GM12878 (cell line): Measurements from ENCODE around the gene PSORS1C1. TPM values are rescaled to one million over a fixed set of nuclear protein-coding genes. Genes with fewer than 3 reads are reported as not detected.
A peak's percentile ranks its signal among the peaks of the same experiment; 100 is the strongest.

Source experiments
- ATAC-seq: fragments of 200-7000 bp; cut with Tn5 transposase; 3 replicates; pipeline ENCODE4 v1.9.1; 2020; ENCODE audit warnings: mild to moderate bottlenecking, moderate library complexity
- BruUV-seq: library from RNA; stranded (reverse); fragments of 400-500 nt; replicated peaks from 2 replicates; lab custom pipeline; 2021; lab: Mats Ljungman, UMichigan
- CTCF ChIA-PET: fragments of 300-600 bp; sonication (Branson Sonifier 250); formaldehyde crosslinking; extraction: SDS; loops from one replicate; lab custom pipeline; 2021; ENCODE audit warnings: inconsistent platforms; lab: Yijun Ruan, JAX
- POLR2A ChIA-PET: fragments of 350-600 bp; formaldehyde crosslinking; extraction: SDS; loops from one replicate; lab custom pipeline; 2021; ENCODE audit warnings: inconsistent platforms; lab: Charles Lee
- RAD21 ChIA-PET: fragments of 300-600 bp; sonication (Branson Sonifier 250); formaldehyde crosslinking; loops from one replicate; lab custom pipeline; 2023; ENCODE audit warnings: antibody characterized with exemption; ENCODE audit not compliant: unreplicated experiment; lab: Charles Lee
- SMC1A ChIA-PET: fragments of 300-600 bp; sonication (Branson Sonifier 250); formaldehyde crosslinking; loops from one replicate; lab custom pipeline; 2023; ENCODE audit not compliant: unreplicated experiment, uncharacterized antibody; lab: Charles Lee
- DNase-seq: peaks from one replicate; pipeline ENCODE4 v3.0.0-alpha.2; 2011; ENCODE audit warnings: low read depth, low spot score
- FAIRE-seq: peaks from 3 replicates; lab custom pipeline; 2011; peaks lifted over from hg19 to GRCh38; lab: Jason Lieb, UNC
- H2AFZ ChIP-seq: 2 replicates; pipeline ENCODE4 v1.6.0; 2011; ENCODE audit warnings: low read depth, low read length, control low read depth; ENCODE audit not compliant: control insufficient read depth
- H3K27ac ChIP-seq: 2 replicates; pipeline ENCODE4 v1.5.1; 2011; ENCODE audit warnings: control low read depth; ENCODE audit not compliant: control insufficient read depth, insufficient read depth
- H3K27me3 ChIP-seq, 2 experiments: replicated peaks in 1 of 2; 2 replicates each; pipeline versions ENCODE4 v1.6.0 to v1.6.1; 2011; ENCODE audit warnings: low read length in 1 of 2; ENCODE audit not compliant: control insufficient read depth in 2 of 2, insufficient read depth in 2 of 2
- H3K36me3 ChIP-seq, 2 experiments: 2 replicates each; pipeline ENCODE4 v1.5.1; 2011; ENCODE audit warnings: low read length in 1 of 2; ENCODE audit not compliant: control insufficient read depth in 2 of 2, insufficient read depth in 2 of 2
- H3K4me1 ChIP-seq: 2 replicates; pipeline ENCODE4 v1.6.1; 2011; ENCODE audit warnings: mild to moderate bottlenecking, low read length, moderate library complexity, mixed read lengths; ENCODE audit not compliant: control insufficient read depth, insufficient read depth
- H3K4me2 ChIP-seq: 2 replicates; pipeline ENCODE4 v1.6.0; 2011; ENCODE audit warnings: control low read depth; ENCODE audit not compliant: control insufficient read depth, insufficient read depth
- H3K4me3 ChIP-seq: fragments of 200-600 bp; sonication (generic); 2 replicates; pipeline ENCODE4 v1.5.1; 2016
- H3K79me2 ChIP-seq: 2 replicates; pipeline ENCODE4 v1.6.0; 2011; ENCODE audit warnings: low read length; ENCODE audit not compliant: control insufficient read depth, insufficient read depth
- H3K9ac ChIP-seq: 2 replicates; pipeline ENCODE4 v1.8.0; 2011; ENCODE audit warnings: low read length, control low read depth, mixed read lengths; ENCODE audit not compliant: control insufficient read depth, insufficient read depth
- H3K9me3 ChIP-seq: replicated peaks from 3 replicates; pipeline ENCODE4 v1.5.1; 2011; ENCODE audit warnings: mild to moderate bottlenecking, low read length; ENCODE audit not compliant: control insufficient read depth, insufficient read depth
- H4K20me1 ChIP-seq: 2 replicates; pipeline ENCODE4 v1.6.0; 2011; ENCODE audit not compliant: control insufficient read depth, insufficient read depth
- BCLAF1 ChIP-seq: fragments of 450-650 bp; IDR thresholded peaks from 2 replicates; pipeline ENCODE4 v1.6.1; 2017; ENCODE audit warnings: antibody characterized with exemption, mild to moderate bottlenecking, moderate library complexity
- CEBPZ ChIP-seq: fragments of 150-350 bp; IDR thresholded peaks from 2 replicates; pipeline ENCODE4 v1.6.1; 2016; ENCODE audit warnings: low read depth, low read length
- CHD1 ChIP-seq: IDR thresholded peaks from 2 replicates; pipeline ENCODE4 v1.6.1; 2012; ENCODE audit warnings: low read depth, low read length, improper control_type of control experiment
- CREM ChIP-seq: IDR thresholded peaks from 2 replicates; pipeline ENCODE4 v1.6.1; 2014; ENCODE audit warnings: antibody characterized with exemption, low read depth
- IKZF2 ChIP-seq, 2 experiments: fragments of 450-650 bp; IDR thresholded peaks; 2 replicates each; pipeline ENCODE4 v1.6.1; 2017; ENCODE audit warnings: mild to moderate bottlenecking in 2 of 2, moderate library complexity in 2 of 2
- JUNB ChIP-seq: IDR thresholded peaks from 2 replicates; pipeline ENCODE4 v1.6.1; 2016; ENCODE audit warnings: antibody characterized with exemption, mild to moderate bottlenecking
- NFIC ChIP-seq: IDR thresholded peaks from 2 replicates; pipeline ENCODE4 v1.6.1; 2012; ENCODE audit warnings: low read depth, mild to moderate bottlenecking, inconsistent platforms, low read length, moderate library complexity
- REST ChIP-seq: IDR thresholded peaks from 2 replicates; pipeline ENCODE4 v1.6.1; 2012; ENCODE audit warnings: mild to moderate bottlenecking, low read depth, low read length
- SP1 ChIP-seq: IDR thresholded peaks from one replicate; pipeline ENCODE4 v1.6.1; 2011; ENCODE audit warnings: low read depth, low read length
- TCF7 ChIP-seq: IDR thresholded peaks from 2 replicates; pipeline ENCODE4 v1.6.1; 2014; ENCODE audit warnings: antibody characterized with exemption, borderline replicate concordance
- WGBS: methylation state at CpG from one replicate; pipeline ENCODE4 v1.1.6; 2016; ENCODE audit warnings: low lambda C conversion rate; ENCODE audit not compliant: insufficient replicate concordance, insufficient coverage; ENCODE audit errors: missing lambda C conversion rate; 5-methylcytosine and 5-hydroxymethylcytosine counted together
- in situ Hi-C: fragments of 300-500 bp; cut with MboI; formaldehyde crosslinking; loops from 9 replicates; pipeline ENCODE4 v1.14.3; 2018; ENCODE audit warnings: mixed read lengths
- intact Hi-C: fragments of 100-400 bp; cut with micrococcal nuclease; formaldehyde crosslinking; loops from one replicate; pipeline ENCODE4 v1.14.2; 2022; ENCODE audit not compliant: unreplicated experiment
- polyA plus RNA-seq, 11 experiments: library from polyadenylated mRNA; depleted of rRNA in 4 of 11; unstranded in 6 of 11; stranded (reverse) in 5 of 11; fragments of >200 nt; fragmentation: Nextera tagmentation in 4 of 11; fragmentation: Illumina TruSeq in 1 of 11; extraction: Ambion mirVana in 4 of 11; extraction: Trizol in 1 of 11; gene quantifications; 1 replicate in 1 of 11; 2 replicates in 10 of 11; pipeline versions ENCODE4 v1.2.1 to v1.2.3, GENCODE V29; 2011 to 2016; ENCODE audit warnings: inconsistent platforms in 2 of 11, missing spikeins in 2 of 11, low read depth in 1 of 11
- total RNA-seq, 4 experiments: library from RNA; depleted of rRNA in 3 of 4; stranded (reverse); fragments of >200 nt in 3 of 4; fragmentation: Illumina TruSeq in 1 of 4; extraction: Trizol in 1 of 4; gene quantifications; 2 replicates each; pipeline versions ENCODE4 v1.2.1 to v1.2.3, GENCODE V29; 2013 to 2021

PSORS1C1 gene
- total and polyA plus RNA-seq, 10 of the 15 experiments (the other 5 are each of a cell fraction or from before 2014, with no cell fraction given): 0.13 to 1.00 (median 0.20) TPM; not detected in 5

- TF ChIP-seq CEBPZ (no peak), CHD1 (no peak)
Observed at GRCh38 chr6:31175971-31176370, 61.4 kb downstream of the PSORS1C1 start (continued).

- Histone ChIP-seq H3K4me1 (peaks cover 14% of the 10 kb centered on the region), H3K9ac (no peak overlapping the region), H3K4me2 (peak overlapping the region; percentile 80), H3K27ac (peak overlapping the region; percentile 33), H4K20me1 (no peaks in the 10 kb centered on the region), H2AFZ (peak overlapping the region; percentile 48), H3K4me3 (no peak overlapping the region), H3K9me3 (no peaks in the 10 kb centered on the region), H3K79me2 (no peaks in the 10 kb centered on the region; the same call in none of the 2 replicates), H3K36me3 (0 out of 4 replicates have a peak, but pooled peaks cover 0 to 2% of the 10 kb centered on the region in 2 experiments), H3K27me3 (no peaks in the 10 kb centered on the region)
- 11% methylated on average over 8 of the region's 8 CpGs for WGBS
- ChIA-PET RAD21 (interaction anchor here (1.2 kb wide), 1 partner anchor 13 kb away, joined by 3 read pairs; no protein-coding TSS in a partner anchor), POLR2A (interaction anchor here (0.8 kb wide), 1 partner anchor 16 kb away, joined by 3 read pairs; no protein-coding TSS in a partner anchor), CTCF (interaction anchor here (0.6 to 1.0 kb wide), 2 partner anchors 18 to 221 kb away, joined by 3 read pairs; no protein-coding TSS in a partner anchor), SMC1A (interaction anchor here (1.0 kb wide), 2 partner anchors 12 to 15 kb away, joined by 3 read pairs; no protein-coding TSS in a partner anchor)
- intact Hi-C loops (no loop called here), in situ Hi-C loops (no loop called here)
- FAIRE-seq: peak; percentile 70
- no TSS peak for BruUV-seq
- ATAC-seq: peak; percentile 88
- no peak for DNase-seq
- no peak for TF ChIP-seq SP1
- peak; percentile 38; the same call in 1 of the 2 replicates for TF ChIP-seq NFIC
- TF ChIP-seq REST: no peak
- TF ChIP-seq IKZF2 (IDR thresholded peaks at IDR 0.05): 0 out of 4 replicates have a peak, but pooled peaks of 1 of the 2 experiments have one; percentile 18
- peak; percentile 39 for TF ChIP-seq JUNB
- TF ChIP-seq BCLAF1: no peak
- TF ChIP-seq TCF7: 0 out of 2 replicates have a peak, but pooled peaks have one; percentile 33
- peak; percentile 16; the same call in 1 of the 2 replicates for TF ChIP-seq CREM
Observed at GRCh38 chr6:31178143-31179041, 63.8 kb downstream of the PSORS1C1 start.
